Endodermal cell (in vitro differentiated cells): ENCODE measurements around the gene CDR2L. TPM values are rescaled to one million over a fixed set of nuclear protein-coding genes. Genes with fewer than 3 reads are reported as not detected.

Experiments
- DNase-seq: peaks from one replicate; pipeline ENCODE4 v3.0.0-alpha.2; 2017
- H3K27ac ChIP-seq: 2 replicates; pipeline ENCODE4 v1.5.1; 2013; ENCODE audit warnings: mild to moderate bottlenecking, low read depth, low read length, moderate library complexity
- H3K27me3 ChIP-seq: 2 replicates; pipeline ENCODE4 v1.6.1; 2013; ENCODE audit warnings: mild to moderate bottlenecking, low read length, moderate library complexity; ENCODE audit not compliant: insufficient read depth, control insufficient read depth, poor library complexity, severe bottlenecking
- H3K36me3 ChIP-seq: 2 replicates; pipeline ENCODE4 v1.7.0; 2013; ENCODE audit warnings: mild to moderate bottlenecking, low read length, moderate library complexity; ENCODE audit not compliant: control insufficient read depth, insufficient read depth
- H3K4me1 ChIP-seq: one replicate; pipeline ENCODE4 v1.7.0; 2013; ENCODE audit warnings: low read length; ENCODE audit not compliant: control insufficient read depth, insufficient read depth
- H3K4me3 ChIP-seq: 2 replicates; pipeline ENCODE4 v1.5.1; 2013; ENCODE audit warnings: mild to moderate bottlenecking, low read length, moderate library complexity
- H3K9ac ChIP-seq: 2 replicates; pipeline ENCODE4 v1.6.1; 2013; ENCODE audit warnings: mild to moderate bottlenecking, low read length, moderate library complexity; ENCODE audit not compliant: poor library complexity, severe bottlenecking; ENCODE audit errors: extremely low read depth
- H3K9me3 ChIP-seq: 2 replicates; pipeline ENCODE4 v1.6.1; 2013; ENCODE audit warnings: mild to moderate bottlenecking, low read length, moderate library complexity; ENCODE audit not compliant: control insufficient read depth
- H3K27ac Mint-ChIP-seq: 2 replicates; pipeline ENCODE4 v1.8.0; 2020; ENCODE audit warnings: mixed read lengths
- H3K27me3 Mint-ChIP-seq: 2 replicates; pipeline ENCODE4 v1.8.0; 2021; ENCODE audit warnings: mild to moderate bottlenecking, mixed read lengths; ENCODE audit not compliant: insufficient read depth
- H3K36me3 Mint-ChIP-seq: 2 replicates; pipeline ENCODE4 v1.8.0; 2020; ENCODE audit warnings: low read depth, mixed read lengths
- H3K4me1 Mint-ChIP-seq: 2 replicates; pipeline ENCODE4 v1.8.0; 2020; ENCODE audit warnings: mixed read lengths
- H3K4me3 Mint-ChIP-seq: 2 replicates; pipeline ENCODE4 v1.8.0; 2020; ENCODE audit warnings: mild to moderate bottlenecking, moderate library complexity, mixed read lengths
- H3K9me3 Mint-ChIP-seq: 2 replicates; pipeline ENCODE4 v1.8.0; 2020; ENCODE audit warnings: mild to moderate bottlenecking, mixed read lengths
- CTCF ChIP-seq: fragments of 200-600 bp; sonication (generic); conservative IDR thresholded peaks from 2 replicates; pipeline ENCODE4 v1.5.0; 2021; ENCODE audit warnings: antibody characterized with exemption, mild to moderate bottlenecking
- WGBS, 2 experiments: methylation state at CpG; one replicate each; pipeline versions ENCODE4 v1.1.5 to v1.1.7; 2013; ENCODE audit warnings: missing lambda C conversion rate in 2 of 2, mixed read lengths in 1 of 2; ENCODE audit not compliant: insufficient coverage in 1 of 2, insufficient read length in 1 of 2; 5-methylcytosine and 5-hydroxymethylcytosine counted together
- total RNA-seq, 2 donors: library from RNA; stranded (reverse); fragmentation: NEBNext Ultra II Directional in 1 of 2; extraction: Animal tissue kit (Norgen Biotek cat#: 25700) in 1 of 2; gene quantifications; 2 replicates in 1 of 2; 3 replicates in 1 of 2; pipeline ENCODE4 v1.2.1, GENCODE V29; 2021

The CDR2L gene
- total RNA-seq, 2 donors from 2014 or later = 20.4 to 23.6 TPM

- Histone ChIP-seq H3K27me3 (no peaks in the 10 kb centered on the region), H3K36me3 (no peaks in the 10 kb centered on the region), H3K4me3 (peak overlapping the region; percentile 89), H3K9me3 (no peaks in the 10 kb centered on the region), H3K4me1 (peaks cover 4% of the 10 kb centered on the region), H3K27ac (peak overlapping the region; percentile 89), H3K9ac (peak overlapping the region; percentile 85)
- WGBS, 2 experiments = 0% methylated on average over 18 to 76 of the region's 76 CpGs
- H3K4me3 Mint-ChIP-seq = peak overlapping the region; percentile 79
- peak overlapping the region; percentile 90 for H3K27ac Mint-ChIP-seq
- H3K9me3 Mint-ChIP-seq = no peaks in the 10 kb centered on the region
- H3K36me3 Mint-ChIP-seq = peaks cover 2% of the 10 kb centered on the region
- peaks cover 5% of the 10 kb centered on the region for H3K4me1 Mint-ChIP-seq
- DNase-seq = peak; percentile 93
- no peaks in the 10 kb centered on the region for H3K27me3 Mint-ChIP-seq
- peak; percentile 34 for TF ChIP-seq CTCF
These were observed 678 bp downstream of the CDR2L start for GRCh38 chr17:74987909-74988711.

GRCh38 chr17:74990581-74991105 lies 3.2 kb downstream of the CDR2L start:
- no peak overlapping the region for H3K27ac ChIP-seq
- WGBS, 2 experiments = 91 to 100% methylated on average over 7 to 10 of the region's 10 CpGs

GRCh38 chr17:74992223-74992622 lies 4.8 kb downstream of the CDR2L start:
- Histone ChIP-seq H3K4me1 (peaks cover 4% of the 10 kb centered on the region), H3K36me3 (peaks cover 6% of the 10 kb centered on the region), H3K27me3 (no peaks in the 10 kb centered on the region), H3K4me3 (no peak overlapping the region), H3K9me3 (no peaks in the 10 kb centered on the region), H3K27ac (no peak overlapping the region), H3K9ac (no peak overlapping the region)
- Mint-ChIP-seq H3K4me3 (no peak overlapping the region), H3K27ac (peak overlapping the region; percentile 46), H3K27me3 (no peaks in the 10 kb centered on the region), H3K4me1 (peaks cover 4% of the 10 kb centered on the region), H3K36me3 (peaks cover 10% of the 10 kb centered on the region), H3K9me3 (no peaks in the 10 kb centered on the region)
- no peak for TF ChIP-seq CTCF
- no peak for DNase-seq
- WGBS, 2 experiments = 90 to 92% methylated on average over 2 of the region's 2 CpGs

More at GRCh38 chr17:74990581-74991105, 3.2 kb downstream of the CDR2L start:
- H3K4me1 Mint-ChIP-seq = peaks cover 4% of the 10 kb centered on the region
- no peaks in the 10 kb centered on the region for H3K27me3 Mint-ChIP-seq
- Histone ChIP-seq H3K27me3 (no peaks in the 10 kb centered on the region), H3K4me3 (no peak overlapping the region), H3K9me3 (no peaks in the 10 kb centered on the region), H3K9ac (no peak overlapping the region), H3K4me1 (peaks cover 4% of the 10 kb centered on the region), H3K36me3 (peaks cover 6% of the 10 kb centered on the region)
- H3K9me3 Mint-ChIP-seq = no peaks in the 10 kb centered on the region
- no peak for TF ChIP-seq CTCF
- H3K36me3 Mint-ChIP-seq = peaks cover 6% of the 10 kb centered on the region
- no peak overlapping the region for H3K4me3 Mint-ChIP-seq
- H3K27ac Mint-ChIP-seq = no peak overlapping the region
- no peak for DNase-seq
